Left kidney (tissue), 2 donors: ENCODE data around the gene ZNF850. TPM values are rescaled to one million over a fixed set of nuclear protein-coding genes. Genes with fewer than 3 reads are reported as not detected.

ENCODE experiments used
- DNase-seq: peaks from one replicate; pipeline ENCODE4 v3.0.0-alpha.2; 2013
- polyA plus RNA-seq: library from polyadenylated mRNA; unstranded; fragments of 120-200 nt; gene quantifications from one replicate; pipeline ENCODE4 v1.2.1, GENCODE V29; 2013; ENCODE audit not compliant: insufficient read length

The ZNF850 gene
- polyA plus RNA-seq, 1 donor = 5.7 TPM

DNA sequence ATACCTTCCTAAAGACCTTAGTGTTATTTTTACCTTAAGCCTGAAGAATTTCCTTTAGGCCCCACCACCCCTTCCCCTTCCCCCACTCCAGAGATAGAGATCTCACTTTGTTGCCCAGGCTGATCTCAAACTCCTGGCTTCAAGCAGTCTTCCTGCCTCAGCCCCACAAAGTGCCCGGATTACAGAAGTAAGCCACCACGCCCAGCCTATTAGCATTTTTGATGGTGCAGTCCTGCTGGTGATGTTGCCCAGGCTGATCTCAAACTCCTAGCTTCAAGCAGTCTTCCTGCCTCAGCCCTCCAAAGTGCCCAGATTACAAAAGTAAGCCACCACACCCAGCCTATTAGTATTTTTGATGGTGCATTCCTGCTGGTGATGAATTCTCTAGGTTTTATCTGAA is 63.2 kb downstream of the ZNF850 start:
- DNase-seq = no peak

GRCh38 chr19:36707134-36707533 is 65.5 kb downstream of the ZNF850 start:
- no peak for DNase-seq

DNA sequence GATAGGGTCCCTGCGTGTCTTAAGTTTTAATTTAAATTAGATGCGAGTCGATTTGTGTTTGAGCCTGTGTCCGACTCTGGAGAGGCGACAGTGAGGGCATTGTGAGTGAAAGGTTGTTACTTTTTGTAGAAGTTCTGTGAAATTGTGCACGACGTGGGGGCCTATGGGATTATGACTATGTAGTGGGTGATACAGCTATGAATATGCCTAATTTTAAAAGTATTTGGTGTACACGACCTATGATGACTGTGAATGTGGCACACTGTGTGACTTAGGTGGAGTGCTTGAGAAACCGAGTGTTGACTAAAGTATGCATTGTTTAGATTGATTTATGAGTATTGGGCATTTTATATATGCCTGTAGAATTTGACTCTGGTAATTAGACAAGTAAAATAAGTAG is 84.5 kb downstream of the ZNF850 start:
- no peak for DNase-seq

DNA sequence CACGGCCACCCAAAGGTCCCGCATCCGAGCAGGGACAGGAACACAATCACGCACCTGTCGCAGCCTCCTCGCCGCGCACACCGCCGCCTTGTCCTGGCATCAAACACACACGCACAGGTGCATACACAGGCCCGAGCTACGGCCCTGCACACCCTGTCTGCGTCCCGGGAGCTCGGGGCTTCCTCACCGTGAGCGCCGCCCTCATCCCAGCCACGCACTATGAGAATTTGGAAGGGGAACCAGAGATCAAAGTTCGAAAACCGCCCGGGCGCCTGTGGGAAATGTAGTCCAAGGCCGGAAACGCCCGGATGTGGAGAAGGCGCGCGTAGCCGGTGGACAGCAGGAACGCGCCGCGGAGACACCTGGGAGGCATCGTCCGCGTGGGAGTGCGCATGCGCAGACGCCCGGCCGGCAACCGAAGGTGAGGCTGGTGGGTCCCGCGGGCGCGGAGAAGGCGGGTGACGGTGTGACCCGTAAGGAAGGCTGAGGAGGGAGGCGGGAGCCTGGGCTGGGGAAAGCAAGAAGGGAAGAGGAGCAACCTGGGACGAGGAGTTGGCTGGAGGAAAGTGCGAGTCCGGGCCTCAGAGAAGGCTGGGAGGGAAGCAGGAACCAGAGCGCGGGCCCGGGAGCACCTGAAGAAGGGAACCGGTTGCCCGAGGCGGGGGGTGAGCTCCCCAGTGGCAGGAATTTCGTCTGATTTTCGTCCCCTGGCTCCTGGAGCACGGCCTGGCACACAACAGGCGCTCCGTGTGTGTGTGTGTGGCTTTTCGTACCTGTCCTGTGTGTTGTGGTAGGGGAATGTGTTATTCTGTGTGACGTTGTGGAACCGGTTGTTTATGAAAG is 85.2 kb downstream of the ZNF850 start, which contains the start of gene ZNF567:
Gene ZNF567 (plus strand): TSS at position 399 of the 843 bp plus-strand sequence. CDS start 7,256 bp downstream, outside the sequence.
- DNase-seq = peak; percentile 95

GRCh38 chr19:36686365-36687213 is 86.0 kb downstream of the ZNF850 start:
- no peak for DNase-seq

DNA sequence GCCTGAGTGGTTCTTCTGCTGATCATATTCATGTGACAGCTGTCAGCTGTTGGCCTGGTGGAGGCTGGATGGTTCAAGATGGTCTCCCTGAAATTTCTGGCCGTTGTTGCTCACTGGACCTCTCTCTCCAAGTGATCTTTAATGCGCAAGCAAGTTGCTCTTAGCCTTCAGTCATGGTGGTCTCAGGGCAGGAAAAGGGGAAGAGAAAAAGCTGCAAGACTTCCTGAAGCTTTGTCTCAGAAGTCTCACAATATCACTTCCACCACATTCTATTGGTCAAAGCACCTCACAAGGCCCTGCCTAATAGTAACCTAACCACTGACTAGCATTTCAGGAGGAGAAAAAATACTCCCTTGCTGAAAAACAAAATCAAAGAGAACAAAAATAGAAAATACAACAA is 86.8 kb downstream of the ZNF850 start:
- DNase-seq = no peak

GRCh38 chr19:36679455-36679854 is 93.2 kb downstream of the ZNF850 start:
- no peak for DNase-seq

DNA sequence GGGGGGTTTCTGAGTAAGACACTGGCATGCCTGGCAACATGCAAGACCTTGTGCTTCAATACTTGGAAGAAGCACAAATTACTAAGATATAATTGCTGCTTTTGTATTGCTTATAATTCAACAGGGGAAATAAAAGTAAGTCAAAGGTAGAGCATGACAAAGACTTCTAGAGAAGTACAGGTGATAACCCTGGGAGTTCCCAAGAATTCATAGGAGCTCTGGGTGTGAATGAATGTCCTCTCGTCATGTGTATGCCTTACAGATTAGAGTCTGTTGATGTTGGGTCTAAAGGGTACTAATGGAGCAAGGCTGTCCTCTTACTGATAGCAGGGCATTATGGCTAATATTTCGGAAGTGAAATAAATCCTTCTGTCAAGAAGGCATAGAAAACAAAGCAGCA is 98.4 kb downstream of the ZNF850 start:
- no peak for DNase-seq

- DNase-seq = no peak
These were observed 100.2 kb downstream of the ZNF850 start for GRCh38 chr19:36672368-36672767.

DNA sequence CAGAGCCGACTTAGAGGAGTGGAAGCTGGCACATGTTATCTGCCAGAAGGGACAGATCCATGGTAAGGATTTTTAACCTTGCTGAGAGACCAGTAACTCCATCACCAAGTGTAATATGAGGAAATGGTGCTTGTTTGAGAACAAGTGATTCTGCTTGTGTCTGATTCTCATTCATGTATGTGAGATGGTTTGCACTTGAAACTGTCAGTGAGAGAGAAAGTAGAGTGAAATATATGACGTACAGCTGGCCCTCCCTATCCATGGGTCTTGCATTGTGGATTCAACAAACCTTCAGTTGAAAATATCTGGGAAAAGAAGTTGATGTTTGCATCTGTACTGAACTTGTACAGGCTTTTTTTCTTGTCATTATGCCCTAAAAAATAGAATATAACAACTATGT is 104.0 kb downstream of the ZNF850 start:
- no peak for DNase-seq

GRCh38 chr19:36665832-36666231 is 106.8 kb downstream of the ZNF850 start:
- DNase-seq = no peak

Other genes with a start within 250 kb of the ZNF850 start
- 39.3 TPM for gene ZNF260, start 244.5 kb downstream of the ZNF850 start, polyA plus RNA-seq
- gene ZNF529, start 199.5 kb downstream of the ZNF850 start, polyA plus RNA-seq = 35.0 TPM
- gene ZNF382, start 167.5 kb downstream of the ZNF850 start, polyA plus RNA-seq = 10.9 TPM
- 18.1 TPM for gene ZNF461, start 106.0 kb downstream of the ZNF850 start, polyA plus RNA-seq
- 16.8 TPM for gene ZNF567, start 85.2 kb downstream of the ZNF850 start, polyA plus RNA-seq
- gene ZNF790, start 65.6 kb upstream of the ZNF850 start, polyA plus RNA-seq = 14.2 TPM
- 22.9 TPM for gene ZNF345, start 78.1 kb upstream of the ZNF850 start, polyA plus RNA-seq
- 9.7 TPM for gene ZNF829, start 143.5 kb upstream of the ZNF850 start, polyA plus RNA-seq
- 28.0 TPM for gene ZNF568, start 143.5 kb upstream of the ZNF850 start, polyA plus RNA-seq